ENCODE measurements around the gene HOMEZ. TPM values are rescaled to one million over a fixed set of nuclear protein-coding genes. Genes with fewer than 3 reads are reported as not detected.

The HOMEZ gene
- 6.2 and 6.5 TPM in 2 replicates for total RNA-seq (2021)
- long read RNA-seq, full-length matches to known transcripts, result 9 of 11 reads
- long read RNA-seq, partial matches to known transcripts, result 1 of 11 reads
- long read RNA-seq, other reads (novel, unspliced or antisense), result 1 of 11 reads

GRCh38 chr14:23286020-23286901 lies at the start of gene HOMEZ:
TSS of gene HOMEZ (minus strand) at chr14:23286132. CDS start at chr14:23285952, 180 bp downstream.
- no peaks in the 10 kb centered on the region for H3K79me2 ChIP-seq (ENCODE audit: insufficient read depth, low read length)
- Mint-ChIP-seq H3K9me3 (no peaks in the 10 kb centered on the region; a peak in 1 of 5 replicates), H3K4me1 (peaks cover 14 to 15% of the 10 kb centered on the region in 2 experiments), H3K27me3 (ENCODE audit: low read depth) (peaks cover 82% of the 10 kb centered on the region), H3K36me3 (ENCODE audit: insufficient read depth in 1 of 3, low read depth in 3 of 3) (no peaks in the 10 kb centered on the region; a peak in 2 of 7 replicates), H3K4me3 (peak within 1 kb of the TSS; percentile 90 to 97), H3K27ac (peak within 1 kb of the TSS; percentile 97 to 98 (median 97))
- H4K91ac ChIP-seq (ENCODE audit: insufficient read length, low read depth, low read length), result no peak within 1 kb of the TSS
- H2BK120ac ChIP-seq (ENCODE audit: low read depth, low read length, poor library complexity, severe bottlenecking), result no peak within 1 kb of the TSS
- H2AFZ ChIP-seq (ENCODE audit: low read length), result peak within 1 kb of the TSS; percentile 70
- DNase-seq, result peak; percentile 99
- peak within 1 kb of the TSS; percentile 91 for H3K4me2 ChIP-seq (ENCODE audit: insufficient read depth, insufficient read length, low read length)
- H4K8ac ChIP-seq (replicated peaks; ENCODE audit: insufficient read length, low read depth, low read length), result no peak within 1 kb of the TSS
- no peaks in the 10 kb centered on the region for H4K20me1 ChIP-seq (ENCODE audit: control insufficient read depth, insufficient read depth, insufficient read length)
- no peaks in the 10 kb centered on the region for H3K79me1 ChIP-seq (ENCODE audit: insufficient read depth, low read depth, low read length, poor library complexity, severe bottlenecking)
- H3K9ac ChIP-seq (ENCODE audit: extremely low read depth, insufficient read length, low read length), result peak within 1 kb of the TSS; percentile 39
- TF ChIP-seq, protein P1, sequence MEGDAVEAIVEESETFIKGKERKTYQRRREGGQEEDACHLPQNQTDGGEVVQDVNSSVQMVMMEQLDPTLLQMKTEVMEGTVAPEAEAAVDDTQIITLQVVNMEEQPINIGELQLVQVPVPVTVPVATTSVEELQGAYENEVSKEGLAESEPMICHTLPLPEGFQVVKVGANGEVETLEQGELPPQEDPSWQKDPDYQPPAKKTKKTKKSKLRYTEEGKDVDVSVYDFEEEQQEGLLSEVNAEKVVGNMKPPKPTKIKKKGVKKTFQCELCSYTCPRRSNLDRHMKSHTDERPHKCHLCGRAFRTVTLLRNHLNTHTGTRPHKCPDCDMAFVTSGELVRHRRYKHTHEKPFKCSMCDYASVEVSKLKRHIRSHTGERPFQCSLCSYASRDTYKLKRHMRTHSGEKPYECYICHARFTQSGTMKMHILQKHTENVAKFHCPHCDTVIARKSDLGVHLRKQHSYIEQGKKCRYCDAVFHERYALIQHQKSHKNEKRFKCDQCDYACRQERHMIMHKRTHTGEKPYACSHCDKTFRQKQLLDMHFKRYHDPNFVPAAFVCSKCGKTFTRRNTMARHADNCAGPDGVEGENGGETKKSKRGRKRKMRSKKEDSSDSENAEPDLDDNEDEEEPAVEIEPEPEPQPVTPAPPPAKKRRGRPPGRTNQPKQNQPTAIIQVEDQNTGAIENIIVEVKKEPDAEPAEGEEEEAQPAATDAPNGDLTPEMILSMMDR (conservative IDR thresholded peaks at IDR 0.05), result peak; percentile 15; the same call in 1 of the 3 replicates
- H3K4me1 ChIP-seq (ENCODE audit: insufficient read depth, low read length), result no peaks in the 10 kb centered on the region
- H4K5ac ChIP-seq (ENCODE audit: insufficient read length, low read depth, low read length), result no peak within 1 kb of the TSS
- H2BK20ac ChIP-seq (ENCODE audit: low read depth, low read length, poor library complexity, severe bottlenecking), result no peak within 1 kb of the TSS
- no peak within 1 kb of the TSS for H2BK5ac ChIP-seq (ENCODE audit: insufficient read length, low read length)
- H3K9me3 ChIP-seq (ENCODE audit: control insufficient read depth, low read depth, low read length), result no peaks in the 10 kb centered on the region
- H3K27ac ChIP-seq (ENCODE audit: insufficient read length, low read depth, low read length), result no peak within 1 kb of the TSS
- H3K4ac ChIP-seq (ENCODE audit: low read depth, low read length), result no peak within 1 kb of the TSS
- H3K23me2 ChIP-seq (ENCODE audit: insufficient read length, low read depth, low read length, poor library complexity, severe bottlenecking), result peaks cover 10% of the 10 kb centered on the region
- H3T11ph ChIP-seq (ENCODE audit: low read length), result no peak within 1 kb of the TSS
- H2BK12ac ChIP-seq (ENCODE audit: insufficient read length, low read depth, low read length), result no peak within 1 kb of the TSS
- no CpG with 5 or more reads among the region's 53 CpGs for WGBS (ENCODE audit: extremely low coverage, insufficient read length, low lambda C conversion rate)
- no peak within 1 kb of the TSS for H2AK5ac ChIP-seq (ENCODE audit: insufficient read length, low read length)
- no peak within 1 kb of the TSS for H3K18ac ChIP-seq (ENCODE audit: insufficient read length, low read depth, low read length)
- no peak within 1 kb of the TSS for H3K23ac ChIP-seq (ENCODE audit: insufficient read length, low read depth, low read length)
- no peak within 1 kb of the TSS for H3K56ac ChIP-seq (ENCODE audit: insufficient read length, low read depth, low read length)
- H3K14ac ChIP-seq (ENCODE audit: insufficient read depth, low read length), result 0 out of 2 replicates have a peak within 1 kb of the TSS, but pooled peaks have one; percentile 34
- no peak within 1 kb of the TSS for H2BK15ac ChIP-seq (ENCODE audit: low read depth, low read length)
- H3K27me3 ChIP-seq (ENCODE audit: insufficient read depth, low read length), result peaks cover 17% of the 10 kb centered on the region; the same call in 1 of the 2 replicates
